PC-3 (cell line): ENCODE data around the gene ADRM1. TPM values are rescaled to one million over a fixed set of nuclear protein-coding genes. Genes with fewer than 3 reads are reported as not detected.

Experiments
- ATAC-seq: fragments of 200-7000 bp; cut with Tn5 transposase; 2 replicates; pipeline ENCODE4 v1.9.1; 2020; ENCODE audit warnings: mild to moderate bottlenecking, moderate library complexity
- BruUV-seq: library from RNA; stranded (reverse); fragments of 400-500 nt; replicated peaks from 2 replicates; lab custom pipeline; 2021; lab: Mats Ljungman, UMichigan
- CTCF ChIA-PET: fragments of 300-600 bp; sonication (Branson Sonifier 250); formaldehyde crosslinking; loops from one replicate; lab custom pipeline; 2022; ENCODE audit warnings: antibody characterized with exemption; lab: Charles Lee
- POLR2A ChIA-PET: fragments of 300-600 bp; sonication (Branson Sonifier 250); formaldehyde crosslinking; loops from one replicate; lab custom pipeline; 2022; ENCODE audit warnings: antibody characterized with exemption; ENCODE audit not compliant: unreplicated experiment; lab: Charles Lee
- DNase-seq: peaks from one replicate; pipeline ENCODE4 v3.0.0-alpha.2; 2015
- H2AFZ ChIP-seq: fragments of 300-600 bp; sonication (generic); 2 replicates; pipeline ENCODE4 v1.6.0; 2016; ENCODE audit warnings: antibody characterized with exemption, low read length
- H3F3A ChIP-seq: fragments of 300-600 bp; sonication (generic); one replicate; pipeline ENCODE4 v1.6.0; 2017; ENCODE audit warnings: antibody characterized with exemption, low read length, control low read depth, mild to moderate bottlenecking; ENCODE audit not compliant: unreplicated experiment
- H3K27ac ChIP-seq: fragments of 300-600 bp; sonication (generic); 2 replicates; pipeline ENCODE4 v1.5.1; 2016; ENCODE audit warnings: mild to moderate bottlenecking, low read length
- H3K27me3 ChIP-seq: fragments of 300-600 bp; sonication (generic); 2 replicates; pipeline ENCODE4 v1.6.1; 2016; ENCODE audit warnings: low read length, mixed read lengths
- H3K36me3 ChIP-seq: fragments of 300-600 bp; sonication (generic); 2 replicates; pipeline ENCODE4 v1.6.1; 2016; ENCODE audit warnings: low read depth, mixed run types, low read length, mixed read lengths
- H3K4me1 ChIP-seq: fragments of 300-600 bp; sonication (generic); 2 replicates; pipeline ENCODE4 v1.5.1; 2016; ENCODE audit warnings: low read length; ENCODE audit not compliant: insufficient read depth
- H3K4me2 ChIP-seq: fragments of 300-600 bp; sonication (generic); 2 replicates; pipeline ENCODE4 v1.6.0; 2016; ENCODE audit warnings: low read length
- H3K4me3 ChIP-seq: fragments of 300-600 bp; sonication (generic); 2 replicates; pipeline ENCODE4 v1.5.1; 2016; ENCODE audit warnings: mild to moderate bottlenecking, low read length, mixed read lengths
- H3K79me2 ChIP-seq: fragments of 300-600 bp; sonication (generic); 2 replicates; pipeline ENCODE4 v1.6.1; 2017; ENCODE audit warnings: low read length, mixed read lengths
- H3K9ac ChIP-seq: fragments of 300-600 bp; sonication (generic); 2 replicates; pipeline ENCODE4 v1.6.0; 2016; ENCODE audit warnings: mild to moderate bottlenecking, low read length
- H3K9me2 ChIP-seq: fragments of 300-600 bp; sonication (generic); replicated peaks from 2 replicates; pipeline ENCODE4 v1.6.1; 2016; ENCODE audit warnings: mixed run types, low read length, mixed read lengths
- H3K9me3 ChIP-seq: fragments of 300-600 bp; sonication (generic); 2 replicates; pipeline ENCODE4 v1.6.1; 2016; ENCODE audit warnings: low read length, mixed read lengths
- H4K20me1 ChIP-seq: fragments of 300-600 bp; sonication (generic); 2 replicates; pipeline ENCODE4 v1.6.1; 2016; ENCODE audit warnings: low read length, mixed read lengths
- EZH2 ChIP-seq: fragments of 300-600 bp; sonication (generic); IDR thresholded peaks from one replicate; pipeline ENCODE4 v1.6.1; 2017; ENCODE audit warnings: antibody characterized with exemption, mild to moderate bottlenecking, low read length; ENCODE audit not compliant: unreplicated experiment
- EZH2phosphoT487 ChIP-seq: fragments of 300-600 bp; sonication (generic); IDR thresholded peaks from 2 replicates; pipeline ENCODE4 v1.6.1; 2018; ENCODE audit warnings: mild to moderate bottlenecking, antibody characterized with exemption, low read length, borderline replicate concordance
- intact Hi-C: fragments of 100-400 bp; cut with micrococcal nuclease; formaldehyde crosslinking; loops from 2 replicates; pipeline ENCODE4 v1.9.0; 2023
- total RNA-seq: library from RNA; depleted of rRNA; stranded (reverse); fragments of >200 nt; gene quantifications from 2 replicates; pipeline ENCODE4 v1.2.3, GENCODE V29; 2014
- TF ChIP-seq, protein P1 (sequence below): fragments of 300-600 bp; sonication (generic); conservative IDR thresholded peaks from 2 replicates; pipeline ENCODE4 v1.5.1; 2017; ENCODE audit warnings: antibody characterized with exemption, low read depth, mild to moderate bottlenecking, low read length

Gene ADRM1
- total RNA-seq, 1 experiment from 2014 or later: 374 TPM

DNA sequence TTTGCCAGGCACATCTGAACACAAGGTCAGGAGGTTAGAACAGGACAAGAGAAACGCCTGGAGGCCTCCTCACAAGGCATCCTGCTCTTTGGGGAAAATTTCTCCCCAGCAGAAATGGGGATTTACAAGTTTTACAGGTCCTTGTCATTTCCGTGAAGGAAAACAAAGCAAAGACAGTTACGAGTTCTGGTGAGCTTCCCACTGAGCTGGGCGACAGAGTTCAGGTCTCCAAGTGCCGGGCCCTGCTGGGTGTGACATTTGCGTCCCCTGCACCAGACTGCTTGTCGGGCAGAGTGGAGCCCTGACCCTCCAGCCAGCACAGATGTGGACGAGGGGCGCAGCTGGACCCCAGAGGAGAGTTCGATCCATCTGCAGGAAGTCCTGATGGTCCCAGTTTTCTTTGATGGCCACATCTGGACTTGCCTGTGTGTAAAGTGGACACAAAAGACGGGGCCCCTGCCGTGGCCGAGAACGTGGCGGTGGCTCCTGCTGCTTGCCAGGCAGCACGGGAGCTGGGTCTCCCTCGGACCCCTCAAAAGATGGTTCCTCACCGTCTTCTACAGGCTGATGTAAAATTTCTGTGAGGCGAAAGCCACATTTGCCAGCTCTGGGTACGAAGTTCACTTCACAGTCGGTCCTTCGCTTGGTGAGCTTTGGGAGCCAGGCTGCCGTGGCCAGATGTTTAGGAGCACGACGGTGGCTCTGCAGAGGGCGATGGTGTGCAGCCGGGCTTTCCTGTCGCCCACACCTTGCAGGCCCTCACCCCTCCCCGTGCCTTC, 5.2 kb upstream of the ADRM1 start:
- ChIA-PET POLR2A (no interaction called here), CTCF (no interaction called here)
- no TSS peak for BruUV-seq
- Histone ChIP-seq H4K20me1 (no peaks in the 10 kb centered on the region), H3K9me2 (no peaks in the 10 kb centered on the region), H3K36me3 (peaks cover 12% of the 10 kb centered on the region), H3K27me3 (no peaks in the 10 kb centered on the region), H3K4me3 (no peak overlapping the region), H3K79me2 (no peaks in the 10 kb centered on the region), H2AFZ (no peak overlapping the region), H3K9me3 (no peaks in the 10 kb centered on the region), H3F3A (no peaks in the 10 kb centered on the region), H3K27ac (no peak overlapping the region), H3K4me2 (no peak overlapping the region), H3K4me1 (no peaks in the 10 kb centered on the region), H3K9ac (no peak overlapping the region)
- ATAC-seq (no peak), DNase-seq (no peak)
- intact Hi-C loops: no loop called here
- TF ChIP-seq EZH2phosphoT487: no peak
- TF ChIP-seq EZH2: no peak
- TF ChIP-seq, protein P1, sequence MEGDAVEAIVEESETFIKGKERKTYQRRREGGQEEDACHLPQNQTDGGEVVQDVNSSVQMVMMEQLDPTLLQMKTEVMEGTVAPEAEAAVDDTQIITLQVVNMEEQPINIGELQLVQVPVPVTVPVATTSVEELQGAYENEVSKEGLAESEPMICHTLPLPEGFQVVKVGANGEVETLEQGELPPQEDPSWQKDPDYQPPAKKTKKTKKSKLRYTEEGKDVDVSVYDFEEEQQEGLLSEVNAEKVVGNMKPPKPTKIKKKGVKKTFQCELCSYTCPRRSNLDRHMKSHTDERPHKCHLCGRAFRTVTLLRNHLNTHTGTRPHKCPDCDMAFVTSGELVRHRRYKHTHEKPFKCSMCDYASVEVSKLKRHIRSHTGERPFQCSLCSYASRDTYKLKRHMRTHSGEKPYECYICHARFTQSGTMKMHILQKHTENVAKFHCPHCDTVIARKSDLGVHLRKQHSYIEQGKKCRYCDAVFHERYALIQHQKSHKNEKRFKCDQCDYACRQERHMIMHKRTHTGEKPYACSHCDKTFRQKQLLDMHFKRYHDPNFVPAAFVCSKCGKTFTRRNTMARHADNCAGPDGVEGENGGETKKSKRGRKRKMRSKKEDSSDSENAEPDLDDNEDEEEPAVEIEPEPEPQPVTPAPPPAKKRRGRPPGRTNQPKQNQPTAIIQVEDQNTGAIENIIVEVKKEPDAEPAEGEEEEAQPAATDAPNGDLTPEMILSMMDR: no peak

DNA sequence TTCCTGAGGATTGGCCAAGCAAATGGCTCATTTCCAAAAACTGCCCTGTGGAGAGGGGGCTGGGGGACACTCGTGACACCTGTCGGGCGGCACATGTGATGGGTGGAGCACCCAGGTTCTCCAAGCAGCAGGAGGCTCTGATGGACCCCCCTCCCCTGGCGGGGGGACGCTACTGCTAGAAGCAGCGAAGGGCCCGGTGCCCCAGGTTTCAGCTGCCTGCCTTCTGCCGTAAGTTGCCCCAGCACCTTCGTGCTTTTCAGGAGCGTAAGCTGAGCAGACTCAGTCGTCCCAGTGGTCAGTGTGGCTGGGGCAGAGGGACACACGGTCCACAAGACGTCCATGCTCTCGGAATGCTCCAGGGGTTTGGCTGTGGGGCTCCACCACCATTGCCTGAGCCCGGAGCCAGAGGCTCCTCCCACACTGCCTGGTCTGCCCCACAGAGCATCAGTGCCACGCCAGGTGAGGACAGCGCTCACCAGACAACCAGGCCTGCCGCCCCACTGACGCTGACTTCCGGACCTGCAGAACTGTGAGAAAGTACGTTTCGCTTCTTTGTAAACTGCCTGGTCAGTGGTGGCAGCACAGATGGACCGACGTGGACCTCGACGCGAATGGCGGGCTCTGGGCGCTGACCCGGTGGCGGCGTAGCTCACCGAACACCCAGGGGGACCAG, 4.1 kb upstream of the ADRM1 start:
- no peaks in the 10 kb centered on the region for H3K9me3 ChIP-seq
- peaks cover 9% of the 10 kb centered on the region for H3K79me2 ChIP-seq
- intact Hi-C loops: no loop called here
- no peak for ATAC-seq
- no TSS peak for BruUV-seq
- peaks cover 9% of the 10 kb centered on the region for H3K36me3 ChIP-seq
- no peak overlapping the region for H2AFZ ChIP-seq
- no peak overlapping the region for H3K4me2 ChIP-seq
- no peak overlapping the region for H3K9ac ChIP-seq
- H3F3A ChIP-seq: no peaks in the 10 kb centered on the region
- POLR2A ChIA-PET: no interaction called here
- no peak for TF ChIP-seq EZH2phosphoT487
- TF ChIP-seq, protein P1: no peak
- TF ChIP-seq EZH2: no peak
- no peak overlapping the region for H3K4me3 ChIP-seq
- H3K4me1 ChIP-seq: no peaks in the 10 kb centered on the region
- H3K9me2 ChIP-seq: no peaks in the 10 kb centered on the region
- CTCF ChIA-PET: no interaction called here
- H3K27ac ChIP-seq: no peak overlapping the region
- peaks cover 4% of the 10 kb centered on the region for H4K20me1 ChIP-seq
- no peak for DNase-seq
- no peaks in the 10 kb centered on the region for H3K27me3 ChIP-seq
